Panc1 (cell line): Measurements from ENCODE around the gene KAT8. TPM values are rescaled to one million over a fixed set of nuclear protein-coding genes. Genes with fewer than 3 reads are reported as not detected.

ENCODE experiments used
- ATAC-seq: fragments of 200-7000 bp; cut with Tn5 transposase; 2 replicates; pipeline ENCODE4 v1.9.1; 2020; ENCODE audit warnings: mild to moderate bottlenecking, moderate library complexity
- BruUV-seq: library from RNA; stranded (reverse); fragments of 400-500 nt; replicated peaks from 2 replicates; lab custom pipeline; 2021; lab: Mats Ljungman, UMichigan
- CTCF ChIA-PET: fragments of 300-600 bp; sonication (Branson Sonifier 250); formaldehyde crosslinking; loops from one replicate; lab custom pipeline; 2022; ENCODE audit warnings: antibody characterized with exemption; lab: Charles Lee
- POLR2A ChIA-PET: fragments of 300-600 bp; sonication (Branson Sonifier 250); formaldehyde crosslinking; loops from one replicate; lab custom pipeline; 2022; ENCODE audit warnings: antibody characterized with exemption; lab: Charles Lee
- DNase-seq: peaks from one replicate; pipeline ENCODE4 v3.0.0-alpha.2; 2010; ENCODE audit warnings: low read depth, low spot score
- H3K27ac ChIP-seq: 2 replicates; pipeline ENCODE4 v1.5.1; 2011; ENCODE audit warnings: mild to moderate bottlenecking, low read length, inconsistent platforms
- H3K27me3 ChIP-seq: fragments of 200-500 bp; sonication (Bioruptor generic); 2 replicates; pipeline ENCODE4 v1.6.0; 2014; ENCODE audit warnings: low read length, inconsistent platforms; ENCODE audit not compliant: control insufficient read depth, insufficient read depth
- H3K36me3 ChIP-seq: fragments of 200-500 bp; sonication (Bioruptor generic); 2 replicates; pipeline ENCODE4 v1.5.1; 2014; ENCODE audit warnings: inconsistent platforms, mild to moderate bottlenecking, low read length, moderate library complexity; ENCODE audit not compliant: control insufficient read depth, insufficient read depth
- H3K4me1 ChIP-seq: 2 replicates; pipeline ENCODE4 v1.5.1; 2011; ENCODE audit warnings: inconsistent platforms, mild to moderate bottlenecking, low read length, moderate library complexity; ENCODE audit not compliant: control insufficient read depth, insufficient read depth
- H3K4me3 ChIP-seq, 2 experiments: 2 replicates each; pipeline ENCODE4 v1.5.1; 2011 to 2012; ENCODE audit warnings: low read depth in 2 of 2, low read length in 2 of 2, mild to moderate bottlenecking in 2 of 2, inconsistent platforms in 1 of 2, moderate library complexity in 1 of 2
- H3K9me3 ChIP-seq: fragments of 200-500 bp; sonication (Bioruptor generic); 2 replicates; pipeline ENCODE4 v1.5.1; 2014; ENCODE audit warnings: low read depth, mild to moderate bottlenecking, inconsistent platforms, low read length, moderate library complexity; ENCODE audit not compliant: control insufficient read depth, insufficient read depth
- CTCF ChIP-seq: fragments of 450-650 bp; IDR thresholded peaks from 2 replicates; pipeline ENCODE4 v1.5.1; 2017; ENCODE audit warnings: mild to moderate bottlenecking
- POLR2AphosphoS5 ChIP-seq: IDR thresholded peaks from 2 replicates; pipeline ENCODE4 v1.6.1; 2012; ENCODE audit warnings: mild to moderate bottlenecking, low read depth, low read length, moderate library complexity
- REST ChIP-seq, 2 experiments: IDR thresholded peaks; 2 replicates each; pipeline ENCODE4 v1.6.1; 2011 to 2012; ENCODE audit warnings: low read depth in 2 of 2, control low read depth in 1 of 2, low read length in 1 of 2, mild to moderate bottlenecking in 1 of 2, moderate library complexity in 1 of 2; ENCODE audit not compliant: insufficient read depth in 1 of 2
- TCF7L2 ChIP-seq: IDR thresholded peaks from 2 replicates; pipeline ENCODE4 v1.6.1; 2011; ENCODE audit warnings: mild to moderate bottlenecking, low read depth, low read length, inconsistent platforms
- in situ Hi-C: cut with HindIII; loops from 2 replicates; pipeline ENCODE4 v1.10.0; 2016; ENCODE audit warnings: low sequenced_read_pairs, low pct_unique_long_range_greater_than_20kb
- intact Hi-C: fragments of 100-400 bp; cut with micrococcal nuclease; formaldehyde crosslinking; loops from one replicate; pipeline ENCODE4 v1.10.0; 2022; ENCODE audit not compliant: unreplicated experiment
- total RNA-seq: library from RNA; stranded (reverse); gene quantifications from one replicate; pipeline ENCODE4 v1.2.1, GENCODE V29; 2021; ENCODE audit not compliant: unreplicated experiment

Gene KAT8
- total RNA-seq, 1 experiment from 2014 or later: 48.3 TPM

- ATAC-seq: no peak
These were observed 44.8 kb upstream of the KAT8 start for GRCh38 chr16:31072540-31073141.

More at GRCh38 chr16:31072540-31073141, 44.8 kb upstream of the KAT8 start:
- no peak for TF ChIP-seq CTCF
- TF ChIP-seq REST (IDR thresholded peaks at IDR 0.05; ENCODE audit: insufficient read depth in 1 of 2, low read depth in 2 of 2, low read length in 1 of 2): no peak
- TF ChIP-seq TCF7L2: no peak
- no peak for TF ChIP-seq POLR2AphosphoS5
- intact Hi-C loops (no loop called here), in situ Hi-C loops (no loop called here)
- Histone ChIP-seq H3K27me3 (no peaks in the 10 kb centered on the region), H3K27ac (peak overlapping the region; percentile 97), H3K9me3 (no peaks in the 10 kb centered on the region), H3K36me3 (peaks cover 10% of the 10 kb centered on the region), H3K4me3 (peak overlapping the region; percentile 99), H3K4me1 (peaks cover 10% of the 10 kb centered on the region; the same call in 1 of the 2 replicates)
- no TSS peak for BruUV-seq
- CTCF ChIA-PET: no interaction called here
- no peak for DNase-seq
- POLR2A ChIA-PET: no interaction called here
